HepG2 (cell line): Measurements from ENCODE around the gene WSCD1. TPM values are rescaled to one million over a fixed set of nuclear protein-coding genes. Genes with fewer than 3 reads are reported as not detected.

Source experiments
- ATAC-seq: fragments of 200-7000 bp; cut with Tn5 transposase; 3 replicates; pipeline ENCODE4 v1.9.1; 2020; ENCODE audit warnings: mild to moderate bottlenecking, moderate library complexity
- BruUV-seq: library from RNA; stranded (reverse); fragments of 400-500 nt; replicated peaks from 2 replicates; lab custom pipeline; 2021; lab: Mats Ljungman, UMichigan
- CTCF ChIA-PET: fragments of 300-600 bp; formaldehyde crosslinking; extraction: SDS; loops from one replicate; lab custom pipeline; 2021; ENCODE audit warnings: low total read pairs, inconsistent platforms, low intra/inter-chr PET ratio; lab: Yijun Ruan, JAX
- POLR2A ChIA-PET: fragments of 350-600 bp; sonication (Branson Sonifier 250); formaldehyde crosslinking; loops from one replicate; lab custom pipeline; 2020; ENCODE audit warnings: antibody characterized with exemption, inconsistent platforms; lab: Yijun Ruan, JAX
- DNase-seq: peaks from one replicate; pipeline ENCODE4 v3.0.0-alpha.2; 2015; ENCODE audit warnings: low spot score
- FAIRE-seq: peaks from 3 replicates; lab custom pipeline; 2011; peaks lifted over from hg19 to GRCh38; lab: Jason Lieb, UNC
- H2AFZ ChIP-seq: one replicate; pipeline ENCODE4 v1.6.1; 2011; ENCODE audit warnings: low read length, inconsistent platforms
- H3K27ac ChIP-seq: fragments of 300-600 bp; 3 replicates; pipeline ENCODE4 v1.8.0; 2011; ENCODE audit warnings: mixed run types, mild to moderate bottlenecking, mixed read lengths, low read length, inconsistent platforms; ENCODE audit not compliant: insufficient read depth; ENCODE audit errors: extremely low read length
- H3K27me3 ChIP-seq, 2 experiments: fragments of 200-600 bp in 1 of 2; 2 replicates in 1 of 2; 3 replicates in 1 of 2; pipeline versions ENCODE4 v1.6.0 to v1.8.0; 2011; ENCODE audit warnings: low read length in 2 of 2, mild to moderate bottlenecking in 2 of 2, moderate library complexity in 2 of 2, inconsistent platforms in 1 of 2; ENCODE audit not compliant: insufficient read depth in 2 of 2, control insufficient read depth in 1 of 2
- H3K36me3 ChIP-seq, 2 experiments: fragments of 200-600 bp in 1 of 2; replicated peaks in 1 of 2; 2 replicates in 1 of 2; 3 replicates in 1 of 2; pipeline versions ENCODE4 v1.5.1 to v1.8.0; 2011; ENCODE audit warnings: low read length in 2 of 2, inconsistent platforms in 1 of 2; ENCODE audit not compliant: insufficient read depth in 2 of 2, control insufficient read depth in 1 of 2
- H3K4me1 ChIP-seq: 2 replicates; pipeline ENCODE4 v1.5.1; 2012; ENCODE audit warnings: low read length, inconsistent platforms; ENCODE audit not compliant: insufficient read depth
- H3K4me2 ChIP-seq: 2 replicates; pipeline ENCODE4 v1.6.0; 2011; ENCODE audit warnings: low read depth, low read length, inconsistent platforms
- H3K4me3 ChIP-seq, 3 experiments: fragments of 200-600 bp in 1 of 3; sonication (generic), shearing (Covaris generic) in 1 of 3; replicated peaks in 1 of 3; 2 replicates each; pipeline ENCODE4 v1.5.1; 2011 to 2016; ENCODE audit warnings: low read length in 3 of 3, inconsistent platforms in 2 of 3, low read depth in 2 of 3, mild to moderate bottlenecking in 2 of 3, control low read depth in 1 of 3, mixed read lengths in 1 of 3; ENCODE audit not compliant: insufficient read depth in 1 of 3
- H3K79me2 ChIP-seq: one replicate; pipeline ENCODE4 v1.6.1; 2011; ENCODE audit warnings: low read length, inconsistent platforms; ENCODE audit not compliant: insufficient read depth
- H3K9ac ChIP-seq: 2 replicates; pipeline ENCODE4 v1.6.0; 2011; ENCODE audit warnings: mild to moderate bottlenecking, low read depth, low read length, inconsistent platforms; ENCODE audit not compliant: insufficient read depth
- H3K9me3 ChIP-seq: 2 replicates; pipeline ENCODE4 v1.5.1; 2012; ENCODE audit warnings: mild to moderate bottlenecking, low read length
- H4K20me1 ChIP-seq: 2 replicates; pipeline ENCODE4 v1.6.0; 2011; ENCODE audit warnings: inconsistent platforms, mild to moderate bottlenecking, low read length, moderate library complexity; ENCODE audit not compliant: insufficient read depth
- GATAD1 ChIP-seq: IDR thresholded peaks from 2 replicates; pipeline ENCODE4 v1.6.1; 2016; ENCODE audit warnings: missing genetic modification reagents, missing compliant biosample characterization
- KAT8 ChIP-seq: IDR thresholded peaks from 2 replicates; pipeline ENCODE4 v1.6.1; 2016; ENCODE audit warnings: missing genetic modification reagents, missing compliant biosample characterization
- NFKBIZ ChIP-seq: IDR thresholded peaks from 2 replicates; pipeline ENCODE4 v1.6.1; 2018; ENCODE audit warnings: missing genetic modification reagents, missing compliant biosample characterization
- PAX8 ChIP-seq: sonication (generic); formaldehyde crosslinking; IDR thresholded peaks from 2 replicates; pipeline ENCODE4 v1.8.0; 2022; ENCODE audit warnings: mild to moderate bottlenecking, missing genetic modification reagents, borderline replicate concordance
- RORA ChIP-seq: sonication (generic); formaldehyde crosslinking; IDR thresholded peaks from 2 replicates; pipeline ENCODE4 v1.5.0; 2020; ENCODE audit warnings: mild to moderate bottlenecking, missing genetic modification reagents, moderate library complexity
- TARDBP ChIP-seq: sonication (generic); formaldehyde crosslinking; IDR thresholded peaks from 2 replicates; pipeline ENCODE4 v1.8.0; 2022; ENCODE audit warnings: mild to moderate bottlenecking, missing genetic modification reagents
- ZBTB44 ChIP-seq: sonication (generic); formaldehyde crosslinking; IDR thresholded peaks from 2 replicates; pipeline ENCODE4 v1.4.0; 2020; ENCODE audit warnings: missing genetic modification reagents
- ZMYM3 ChIP-seq: sonication (generic); formaldehyde crosslinking; IDR thresholded peaks from 2 replicates; pipeline ENCODE4 v1.5.1; 2020; ENCODE audit warnings: mild to moderate bottlenecking, missing genetic modification reagents
- ZNF282 ChIP-seq: fragments of 450-650 bp; IDR thresholded peaks from 2 replicates; pipeline ENCODE4 v1.6.1; 2018; ENCODE audit not compliant: partially characterized antibody
- ZNF292 ChIP-seq: sonication (generic); formaldehyde crosslinking; IDR thresholded peaks from 2 replicates; pipeline ENCODE4 v1.8.1; 2022; ENCODE audit warnings: mild to moderate bottlenecking, low read depth, missing genetic modification reagents, borderline replicate concordance
- ZNF430 ChIP-seq: sonication (generic); formaldehyde crosslinking; IDR thresholded peaks from 2 replicates; pipeline ENCODE4 v1.9.0; 2021; ENCODE audit warnings: mild to moderate bottlenecking, missing genetic modification reagents
- ZNF451 ChIP-seq: sonication (generic); formaldehyde crosslinking; IDR thresholded peaks from 2 replicates; pipeline ENCODE4 v1.5.0; 2020; ENCODE audit warnings: mild to moderate bottlenecking, missing genetic modification reagents
- ZNF556 ChIP-seq: sonication (generic); formaldehyde crosslinking; IDR thresholded peaks from 2 replicates; pipeline ENCODE4 v1.4.0; 2020; ENCODE audit warnings: mild to moderate bottlenecking, missing genetic modification reagents, borderline replicate concordance
- ZNF580 ChIP-seq: IDR thresholded peaks from 2 replicates; pipeline ENCODE4 v1.6.1; 2016; ENCODE audit warnings: low read depth, borderline replicate concordance
- ZNF614 ChIP-seq: IDR thresholded peaks from 2 replicates; pipeline ENCODE4 v1.6.1; 2018; ENCODE audit warnings: missing biosample characterization, missing genetic modification reagents, inconsistent platforms, borderline replicate concordance
- ZNF616 ChIP-seq: sonication (generic); formaldehyde crosslinking; IDR thresholded peaks from 2 replicates; pipeline ENCODE4 v1.5.0; 2020; ENCODE audit warnings: low read depth, mild to moderate bottlenecking, missing genetic modification reagents
- ZNF83 ChIP-seq: sonication (generic); formaldehyde crosslinking; IDR thresholded peaks from 2 replicates; pipeline ENCODE4 v1.4.0; 2020; ENCODE audit warnings: missing genetic modification reagents, mild to moderate bottlenecking, borderline replicate concordance
- ZSCAN30 ChIP-seq: sonication (generic); formaldehyde crosslinking; IDR thresholded peaks from 2 replicates; pipeline ENCODE4 v1.5.0; 2020; ENCODE audit warnings: mild to moderate bottlenecking, missing genetic modification reagents
- WGBS: methylation state at CpG from one replicate; pipeline ENCODE4 v1.1.6; 2017; ENCODE audit warnings: low lambda C conversion rate; 5-methylcytosine and 5-hydroxymethylcytosine counted together
- in situ Hi-C: cut with HindIII; loops from 2 replicates; pipeline ENCODE4 v1.10.0; 2017; ENCODE audit warnings: low pct_unique_long_range_greater_than_20kb; ENCODE audit not compliant: extremely low pct_ligation_motif_present
- intact Hi-C: fragments of 100-400 bp; cut with micrococcal nuclease; formaldehyde crosslinking; loops from one replicate; pipeline ENCODE4 v1.10.0; 2022; ENCODE audit not compliant: unreplicated experiment
- polyA plus RNA-seq, 8 experiments: library from polyadenylated mRNA; depleted of rRNA in 3 of 8; stranded (reverse) in 7 of 8; unstranded in 1 of 8; fragments of >200 nt; fragmentation: Illumina TruSeq in 4 of 8; extraction: Trizol in 4 of 8; gene quantifications; 2 replicates each; pipeline versions ENCODE4 v1.2.1 to v1.2.3, GENCODE V29; 2011 to 2016; ENCODE audit warnings: low read depth in 4 of 8, missing spikeins in 1 of 8, mixed read lengths in 1 of 8; ENCODE audit not compliant: insufficient read depth in 1 of 8
- total RNA-seq, 5 experiments: library from RNA; depleted of rRNA; stranded (reverse); fragments of >200 nt; fragmentation: Illumina TruSeq; extraction: Trizol; gene quantifications; 2 replicates each; pipeline ENCODE4 v1.2.3, GENCODE V29; 2016; ENCODE audit warnings: low read depth in 1 of 5
- TF ChIP-seq, protein P1 (sequence below): sonication (generic); formaldehyde crosslinking; IDR thresholded peaks from 2 replicates; pipeline ENCODE4 v1.4.0; 2020; ENCODE audit warnings: missing genetic modification reagents, mild to moderate bottlenecking, borderline replicate concordance

WSCD1 gene
- total and polyA plus RNA-seq, 2 of the 13 experiments (the other 11 are each of a cell fraction or from before 2014, with no cell fraction given): 0.24 to 2.7 TPM

- Histone ChIP-seq H3K9ac (no peak overlapping the region), H2AFZ (no peak overlapping the region), H3K27ac (no peak overlapping the region), H3K36me3 (no peaks in the 10 kb centered on the region), H4K20me1 (no peaks in the 10 kb centered on the region; the same call in 1 of the 2 replicates), H3K4me3 (no peak overlapping the region), H3K9me3 (no peaks in the 10 kb centered on the region), H3K4me1 (no peaks in the 10 kb centered on the region), H3K79me2 (no peaks in the 10 kb centered on the region), H3K4me2 (no peak overlapping the region), H3K27me3 (peaks cover 0 to 2% of the 10 kb centered on the region in 2 experiments; a peak in 3 of 5 replicates)
- no peak for DNase-seq
- in situ Hi-C loops (no loop called here), intact Hi-C loops (no loop called here)
- WGBS: 12% methylated on average over 3 of the region's 3 CpGs
- POLR2A ChIA-PET: no interaction called here
- no peak for TF ChIP-seq ZNF451
- TF ChIP-seq GATAD1 (CRISPR knock-in tag): no peak
- TF ChIP-seq NFKBIZ: no peak
- TF ChIP-seq ZNF83: no peak
- no peak for TF ChIP-seq PAX8 (CRISPR knock-in tag)
- TF ChIP-seq ZNF614: no peak
- TF ChIP-seq ZNF282: no peak
- TF ChIP-seq ZNF292 (CRISPR knock-in tag): no peak
- TF ChIP-seq ZNF430 (CRISPR knock-in tag): no peak
- TF ChIP-seq RORA: no peak
- no peak for TF ChIP-seq ZMYM3 (CRISPR knock-in tag)
- TF ChIP-seq ZNF580 (CRISPR knock-in tag): no peak
- TF ChIP-seq KAT8 (CRISPR knock-in tag): no peak
- TF ChIP-seq ZNF616: no peak
- TF ChIP-seq, protein P1, sequence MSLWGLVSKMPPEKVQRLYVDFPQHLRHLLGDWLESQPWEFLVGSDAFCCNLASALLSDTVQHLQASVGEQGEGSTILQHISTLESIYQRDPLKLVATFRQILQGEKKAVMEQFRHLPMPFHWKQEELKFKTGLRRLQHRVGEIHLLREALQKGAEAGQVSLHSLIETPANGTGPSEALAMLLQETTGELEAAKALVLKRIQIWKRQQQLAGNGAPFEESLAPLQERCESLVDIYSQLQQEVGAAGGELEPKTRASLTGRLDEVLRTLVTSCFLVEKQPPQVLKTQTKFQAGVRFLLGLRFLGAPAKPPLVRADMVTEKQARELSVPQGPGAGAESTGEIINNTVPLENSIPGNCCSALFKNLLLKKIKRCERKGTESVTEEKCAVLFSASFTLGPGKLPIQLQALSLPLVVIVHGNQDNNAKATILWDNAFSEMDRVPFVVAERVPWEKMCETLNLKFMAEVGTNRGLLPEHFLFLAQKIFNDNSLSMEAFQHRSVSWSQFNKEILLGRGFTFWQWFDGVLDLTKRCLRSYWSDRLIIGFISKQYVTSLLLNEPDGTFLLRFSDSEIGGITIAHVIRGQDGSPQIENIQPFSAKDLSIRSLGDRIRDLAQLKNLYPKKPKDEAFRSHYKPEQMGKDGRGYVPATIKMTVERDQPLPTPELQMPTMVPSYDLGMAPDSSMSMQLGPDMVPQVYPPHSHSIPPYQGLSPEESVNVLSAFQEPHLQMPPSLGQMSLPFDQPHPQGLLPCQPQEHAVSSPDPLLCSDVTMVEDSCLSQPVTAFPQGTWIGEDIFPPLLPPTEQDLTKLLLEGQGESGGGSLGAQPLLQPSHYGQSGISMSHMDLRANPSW (CRISPR knock-in tag): no peak
- TF ChIP-seq TARDBP: no peak
- no peak for TF ChIP-seq ZSCAN30 (CRISPR knock-in tag)
- no peak for TF ChIP-seq ZNF556 (CRISPR knock-in tag)
- no peak for TF ChIP-seq ZBTB44
- BruUV-seq: no TSS peak
- FAIRE-seq: no peak
- CTCF ChIA-PET: no interaction called here
- ATAC-seq: no peak
Measured at GRCh38 chr17:6052926-6053325, 17.3 kb upstream of the WSCD1 start.
